Stimulated activated CD4-positive, alpha-beta T cell treated with anti-CD3 and anti-CD28 coated beads, TNF-alpha, amount 100 ng/mL, for 48 hours (primary cell): ENCODE measurements around the gene TMEM52.
"Not testable (repeated sequence)": the region's sequence is repeated elsewhere in the genome, so short reads cannot be mapped to it uniquely, and the experiment has no call there.

Experiments used
- DNase-seq, 3 donors: peaks; one replicate each; pipeline ENCODE4 v3.0.0-alpha.2; 2020; ENCODE audit warnings: low read depth in 3 of 3

TMEM52 gene

DNA sequence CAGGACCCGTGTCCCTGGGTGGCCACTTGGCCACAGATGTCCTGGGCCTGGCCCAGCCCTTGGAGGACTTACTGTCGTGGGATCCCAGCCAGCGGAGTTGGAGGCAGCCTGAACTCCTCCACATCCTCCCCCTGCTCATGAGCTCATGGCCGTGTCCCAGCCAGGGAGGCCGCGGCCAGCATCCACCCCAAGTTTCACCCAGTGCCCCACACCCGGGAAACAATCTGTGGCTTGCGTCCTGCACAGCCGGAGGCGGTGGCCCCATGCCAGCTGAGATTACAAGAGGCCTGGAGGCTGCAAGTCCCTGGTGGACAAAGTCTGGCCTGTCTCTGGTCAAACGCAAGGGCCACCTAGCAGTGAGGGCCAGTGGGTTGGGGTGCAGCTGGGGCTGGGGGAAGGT lies 27.5 kb upstream of the TMEM52 start:
- DNase-seq: no peak

- DNase-seq: no peak
Measured at GRCh38 chr1:1945782-1946393, 26.8 kb upstream of the TMEM52 start.

- DNase-seq: peak; percentile 27 to 60 (median 34)
Measured at GRCh38 chr1:1943834-1944570, 24.9 kb upstream of the TMEM52 start.

DNA sequence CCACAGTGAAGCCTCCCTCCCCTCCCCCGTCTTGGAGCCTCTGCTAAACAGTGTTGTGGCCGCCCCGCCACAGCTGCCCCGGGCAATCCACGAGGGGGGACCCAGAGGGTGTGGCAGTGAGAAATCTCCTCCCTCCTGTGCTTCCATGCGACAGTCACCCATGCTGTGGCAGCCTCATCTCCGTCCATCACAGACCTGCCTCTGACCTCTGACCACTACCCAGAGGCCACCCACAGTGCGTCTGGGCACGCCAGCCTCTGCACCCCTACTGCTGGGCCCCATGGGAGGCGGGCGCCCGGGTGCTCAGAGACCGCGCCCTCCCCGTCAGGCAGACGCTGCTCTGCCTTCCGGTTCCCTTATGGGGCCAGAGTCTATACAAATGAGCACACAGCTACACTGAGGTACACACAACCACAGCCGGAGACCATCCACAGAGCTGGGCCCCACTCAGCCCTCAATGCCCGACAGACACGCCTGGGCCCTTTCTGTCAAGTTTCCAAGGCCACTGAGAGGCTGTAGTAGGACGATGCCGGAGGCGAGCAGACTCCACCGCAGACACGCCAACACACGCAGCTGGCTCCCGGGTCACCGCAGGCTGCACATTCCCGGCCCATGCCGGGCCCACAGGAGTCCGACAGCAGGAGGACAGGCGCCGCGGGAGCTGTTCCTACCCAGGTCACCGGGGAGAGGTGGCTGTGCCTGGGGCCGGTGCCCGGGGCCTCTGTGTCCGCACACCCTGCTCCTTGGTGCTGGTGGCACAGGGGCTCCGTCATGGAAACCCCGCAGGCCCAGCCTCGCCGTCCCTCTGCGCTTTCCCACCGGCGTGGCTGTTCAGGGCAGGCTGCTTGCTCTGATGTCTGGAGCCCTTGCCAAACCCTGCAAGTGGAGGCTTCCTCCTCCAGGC lies 23.9 kb upstream of the TMEM52 start:
- DNase-seq: no peak

GRCh38 chr1:1941868-1942752 lies 23.0 kb upstream of the TMEM52 start:
- no peak for DNase-seq

- DNase-seq: no peak
Measured at GRCh38 chr1:1941211-1941841, 22.2 kb upstream of the TMEM52 start.

GRCh38 chr1:1940123-1940425 lies 21.0 kb upstream of the TMEM52 start:
- no peak for DNase-seq

- DNase-seq: no peak
Measured at GRCh38 chr1:1939296-1940122, 20.4 kb upstream of the TMEM52 start.

- no peak for DNase-seq
Measured at GRCh38 chr1:1938613-1939295, 19.7 kb upstream of the TMEM52 start.

DNA sequence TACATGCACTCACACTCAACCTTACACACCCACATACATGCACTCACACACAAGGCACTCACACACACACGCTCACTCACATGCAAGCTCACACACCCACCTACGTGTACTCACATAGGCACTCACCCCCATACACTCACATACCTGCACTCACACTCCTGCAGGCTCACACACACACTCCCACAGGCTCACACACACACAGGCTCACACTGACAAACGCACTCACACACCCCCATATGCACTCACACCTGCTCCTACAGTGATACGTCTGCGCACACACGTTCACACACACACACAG lies 19.1 kb upstream of the TMEM52 start:
- no peak for DNase-seq

DNA sequence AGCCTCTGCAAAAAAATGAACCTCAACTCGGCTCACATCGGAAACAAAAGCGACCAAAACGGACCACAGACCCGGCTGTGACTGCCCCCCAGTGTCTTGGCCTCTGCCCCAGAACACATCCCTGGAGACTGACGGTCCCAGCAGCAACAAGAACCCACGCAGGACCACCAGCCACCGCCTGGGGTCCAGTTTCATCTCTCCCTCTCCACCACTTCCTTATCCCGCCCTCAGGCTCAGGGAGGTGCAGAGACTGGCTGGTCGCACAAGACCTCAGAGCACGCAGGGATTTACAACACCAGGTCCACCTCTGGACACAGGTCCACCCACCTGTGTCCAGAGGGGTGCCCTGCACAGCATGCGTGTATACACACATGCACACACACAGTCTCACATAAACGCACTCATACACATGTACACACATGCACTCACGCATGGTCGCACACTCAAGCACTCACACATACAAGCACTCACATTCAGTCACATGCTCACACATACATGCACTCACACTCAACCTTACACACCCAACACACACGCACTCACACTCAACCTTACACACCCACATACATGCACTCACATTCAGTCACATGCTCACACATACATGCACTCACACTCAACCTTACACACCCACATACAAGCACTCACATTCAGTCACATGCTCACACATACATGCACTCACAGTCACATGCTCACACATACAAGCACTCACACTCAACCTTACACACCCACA lies 18.6 kb upstream of the TMEM52 start:
- DNase-seq: no peak

- no peak for DNase-seq
Measured at GRCh38 chr1:1937061-1937460, 18.0 kb upstream of the TMEM52 start.

DNA sequence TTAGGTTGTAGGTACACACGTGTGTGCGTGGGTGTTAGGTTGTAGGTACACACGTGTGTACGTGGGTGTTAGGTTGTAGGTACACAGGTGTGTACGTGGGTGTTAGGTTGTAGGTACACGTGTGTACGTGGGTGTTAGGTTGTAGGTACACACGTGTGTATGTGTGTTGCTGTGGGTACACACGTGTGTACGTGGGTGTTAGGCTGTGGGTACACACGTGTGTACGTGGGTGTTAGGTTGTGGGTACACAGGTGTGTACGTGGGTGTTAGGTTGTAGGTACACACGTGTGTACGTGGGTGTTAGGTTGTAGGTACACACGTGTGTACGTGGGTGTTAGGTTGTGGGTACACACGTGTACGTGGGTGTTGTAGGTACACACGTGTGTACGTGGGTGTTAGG lies 15.8 kb upstream of the TMEM52 start:
- not testable (repeated sequence) for DNase-seq

DNA sequence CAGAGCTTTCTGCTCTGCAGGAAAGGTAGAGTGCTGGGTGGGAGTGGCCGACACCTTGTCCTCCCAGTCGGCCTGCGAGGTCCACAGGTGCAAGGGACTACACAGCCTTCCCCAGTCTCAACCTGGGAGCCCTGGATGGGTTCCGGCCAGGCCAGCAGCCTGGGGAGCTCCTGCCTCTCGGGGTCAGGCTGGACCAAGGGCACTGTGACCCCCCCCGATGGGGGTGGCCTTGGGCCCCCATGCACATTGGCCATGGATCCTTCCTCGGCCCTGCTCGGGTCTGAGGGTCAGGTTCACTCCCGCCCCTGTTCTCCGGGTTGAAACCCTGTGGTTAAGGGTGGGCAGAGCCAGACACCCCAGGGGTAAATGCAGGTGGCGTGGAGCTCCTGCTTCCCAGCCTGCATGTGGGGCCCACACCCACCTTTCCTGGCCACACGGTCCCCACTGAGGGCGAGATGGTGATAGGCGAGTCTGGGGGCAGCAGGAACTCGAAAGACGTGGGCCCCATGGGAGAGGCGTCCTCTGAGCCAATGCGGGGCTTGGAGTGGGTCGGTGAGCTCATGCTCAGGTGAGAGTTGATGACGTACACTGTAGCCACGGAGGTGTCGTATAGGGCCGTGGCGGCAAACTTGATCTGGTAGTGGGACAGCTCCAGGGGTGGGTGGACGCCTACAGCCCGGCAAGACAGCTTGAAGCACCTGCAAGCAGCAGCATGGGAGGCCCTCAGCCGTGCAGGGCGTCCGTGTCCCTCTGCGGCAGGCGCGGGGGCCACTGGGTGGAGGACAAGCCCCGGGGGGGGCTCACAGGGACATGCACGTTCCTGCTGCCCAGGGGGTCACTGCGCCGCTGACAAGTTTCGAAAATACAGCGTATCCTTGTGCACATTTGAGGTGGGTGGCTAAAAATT lies 10.8 kb upstream of the TMEM52 start:
- no peak for DNase-seq

DNA sequence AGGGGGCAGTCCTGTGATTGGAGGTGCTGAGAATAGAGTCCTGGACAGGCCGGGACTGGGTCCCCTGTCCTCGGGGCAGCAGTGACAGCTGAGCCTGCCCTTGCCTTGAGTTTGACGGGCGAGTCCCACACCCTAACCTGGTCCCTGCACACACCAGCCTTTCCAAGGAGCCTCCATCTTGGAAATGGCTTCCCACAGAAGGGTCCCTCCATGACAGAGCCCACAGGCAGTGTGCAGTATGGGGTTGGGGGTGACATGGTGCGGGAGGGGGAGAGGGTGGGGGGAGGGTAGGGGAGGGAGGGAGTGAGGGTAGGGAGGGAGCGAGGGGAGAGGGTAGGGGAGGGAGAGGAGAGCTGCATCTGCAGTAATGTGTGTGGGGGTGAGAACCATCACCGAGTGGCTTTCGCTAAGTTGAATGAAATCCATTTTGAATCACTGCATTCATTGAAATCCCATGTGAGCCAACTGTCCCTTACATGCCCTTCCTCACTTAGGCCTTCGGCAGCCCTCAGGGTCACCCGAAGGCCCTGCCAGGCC lies 10.1 kb upstream of the TMEM52 start:
- DNase-seq: no peak

GRCh38 chr1:1928231-1929101 lies 9.4 kb upstream of the TMEM52 start:
- no peak for DNase-seq

GRCh38 chr1:1927751-1928150 lies 8.7 kb upstream of the TMEM52 start:
- DNase-seq: no peak
